Naive thymus-derived CD4-positive, alpha-beta T cell (primary cell): ENCODE measurements around the gene PPME1. TPM values are rescaled to one million over a fixed set of nuclear protein-coding genes. Genes with fewer than 3 reads are reported as not detected.
A peak's percentile ranks its signal among the peaks of the same experiment; 100 is the strongest.

Experiments used
- ATAC-seq: fragments of 150-1000 bp; cut with Tn5 transposase; 2 replicates; pipeline ENCODE4 v1.10.0; 2021; ENCODE audit warnings: mild to moderate bottlenecking, moderate library complexity
- CTCF ChIA-PET: fragments of 350-600 bp; sonication (Branson Sonifier 250); formaldehyde crosslinking; loops from one replicate; lab custom pipeline; 2021; ENCODE audit warnings: antibody characterized with exemption; lab: Charles Lee
- POLR2A ChIA-PET: fragments of 350-600 bp; sonication (Branson Sonifier 250); formaldehyde crosslinking; loops from one replicate; lab custom pipeline; 2021; ENCODE audit warnings: antibody characterized with exemption, inconsistent platforms; lab: Charles Lee
- DNase-seq, 9 donors: peaks; one replicate each; pipeline versions ENCODE4 v3.0.0 to v3.0.0-alpha.2; 2020 to 2022; ENCODE audit warnings: mixed read lengths in 1 of 9
- H3K27ac ChIP-seq: one replicate; pipeline ENCODE4 v1.7.0; 2013; ENCODE audit warnings: mild to moderate bottlenecking, low read depth, low read length, moderate library complexity
- H3K27me3 ChIP-seq, 2 donors: one replicate each; pipeline ENCODE4 v1.7.0; 2013; ENCODE audit warnings: low read length in 2 of 2, mild to moderate bottlenecking in 2 of 2, moderate library complexity in 2 of 2; ENCODE audit not compliant: control insufficient read depth in 2 of 2, insufficient read depth in 2 of 2
- H3K36me3 ChIP-seq, 3 experiments: 1 replicate in 2 of 3; 2 replicates in 1 of 3; pipeline ENCODE4 v1.7.0; 2013; ENCODE audit warnings: low read length in 3 of 3, mild to moderate bottlenecking in 3 of 3, moderate library complexity in 1 of 3; ENCODE audit not compliant: insufficient read depth in 3 of 3, control insufficient read depth in 2 of 3
- H3K4me1 ChIP-seq, 2 donors: one replicate each; pipeline ENCODE4 v1.7.0; 2013; ENCODE audit warnings: low read length in 2 of 2, mild to moderate bottlenecking in 2 of 2, moderate library complexity in 1 of 2; ENCODE audit not compliant: control insufficient read depth in 2 of 2, insufficient read depth in 2 of 2
- H3K4me3 ChIP-seq: 2 replicates; pipeline ENCODE4 v1.7.0; 2013; ENCODE audit warnings: mild to moderate bottlenecking, low read length
- H3K9me3 ChIP-seq, 3 experiments: 1 replicate in 2 of 3; 2 replicates in 1 of 3; pipeline ENCODE4 v1.7.0; 2013; ENCODE audit warnings: low read length in 3 of 3; ENCODE audit not compliant: control insufficient read depth in 2 of 3
- H3K27ac Mint-ChIP-seq, 9 donors: one replicate each; pipeline ENCODE4 v1.8.0; 2020 to 2022; ENCODE audit warnings: mixed read lengths in 9 of 9, mild to moderate bottlenecking in 8 of 9, moderate library complexity in 5 of 9, inconsistent platforms in 2 of 9
- H3K27me3 Mint-ChIP-seq, 5 donors: one replicate each; pipeline ENCODE4 v1.8.0; 2021 to 2022; ENCODE audit warnings: mixed read lengths in 5 of 5, mild to moderate bottlenecking in 1 of 5
- H3K36me3 Mint-ChIP-seq, 5 donors: one replicate each; pipeline ENCODE4 v1.8.0; 2020 to 2022; ENCODE audit warnings: mixed read lengths in 5 of 5, mild to moderate bottlenecking in 3 of 5, inconsistent platforms in 1 of 5
- H3K4me1 Mint-ChIP-seq, 7 donors: one replicate each; pipeline ENCODE4 v1.8.0; 2020 to 2022; ENCODE audit warnings: mixed read lengths in 7 of 7, mild to moderate bottlenecking in 3 of 7, inconsistent platforms in 1 of 7
- H3K4me3 Mint-ChIP-seq, 10 donors: one replicate each; pipeline ENCODE4 v1.8.0; 2020 to 2022; ENCODE audit warnings: mild to moderate bottlenecking in 10 of 10, mixed read lengths in 10 of 10, moderate library complexity in 6 of 10, inconsistent platforms in 2 of 10
- H3K9me3 Mint-ChIP-seq, 11 donors: one replicate each; pipeline ENCODE4 v1.8.0; 2020 to 2022; ENCODE audit warnings: mixed read lengths in 11 of 11, mild to moderate bottlenecking in 4 of 11, inconsistent platforms in 1 of 11, moderate library complexity in 1 of 11
- intact Hi-C, 2 donors: fragments of 100-400 bp; cut with micrococcal nuclease; formaldehyde crosslinking; loops; one replicate each; pipeline ENCODE4 v1.15.1; 2023
- polyA plus RNA-seq, 2 donors: library from polyadenylated mRNA; unstranded; fragments of 300-500 nt; fragmentation: Illumina TruSeq; gene quantifications; one replicate each; pipeline ENCODE4 v1.2.3, GENCODE V29; 2021
- total RNA-seq, 6 experiments: library from RNA in 5 of 6; stranded (reverse) in 5 of 6; gene quantifications; 1 replicate in 5 of 6; 2 replicates in 1 of 6; pipeline ENCODE4 v1.2.3 and lab custom pipeline; 2021 to 2026

The PPME1 gene
- total and polyA plus RNA-seq, 7 experiments from 2014 or later, result 14.6 to 41.7 (median 20.2) TPM

- Histone ChIP-seq H3K4me1 (no peaks in the 10 kb centered on the region), H3K27ac (no peak overlapping the region), H3K4me3 (no peak overlapping the region), H3K27me3 (no peaks in the 10 kb centered on the region), H3K36me3 (peaks cover 0 to 7% (median 0%) of the 10 kb centered on the region in 3 experiments), H3K9me3 (no peaks in the 10 kb centered on the region)
- Mint-ChIP-seq H3K36me3 (peaks cover 5 to 55% (median 34%) of the 10 kb centered on the region in 5 donors), H3K9me3 (peaks cover 0 to 2% (median 0%) of the 10 kb centered on the region in 11 donors), H3K4me3 (no peak overlapping the region), H3K4me1 (peaks cover 0 to 21% (median 13%) of the 10 kb centered on the region in 7 donors), H3K27ac (no peak overlapping the region), H3K27me3 (no peaks in the 10 kb centered on the region)
- ChIA-PET POLR2A (no interaction called here), CTCF (no interaction called here)
- intact Hi-C loops, result no loop called here
- ATAC-seq, result no peak
- no peak for DNase-seq
Observed at GRCh38 chr11:74154620-74155281, 16.3 kb upstream of the PPME1 start.

- Histone ChIP-seq H3K36me3 (peaks cover 0 to 7% (median 0%) of the 10 kb centered on the region in 3 experiments), H3K9me3 (no peaks in the 10 kb centered on the region), H3K27me3 (no peaks in the 10 kb centered on the region), H3K27ac (no peak overlapping the region), H3K4me3 (no peak overlapping the region), H3K4me1 (no peaks in the 10 kb centered on the region)
- intact Hi-C loops, result no loop called here
- Mint-ChIP-seq H3K4me1 (peaks cover 5 to 36% (median 24%) of the 10 kb centered on the region in 7 donors), H3K4me3 (no peak overlapping the region), H3K27ac (no peak overlapping the region), H3K9me3 (peaks cover 0 to 2% (median 0%) of the 10 kb centered on the region in 11 donors), H3K27me3 (no peaks in the 10 kb centered on the region), H3K36me3 (peaks cover 15 to 65% (median 42%) of the 10 kb centered on the region in 5 donors)
- ChIA-PET POLR2A (interaction anchor here (0.7 kb wide), 1 partner anchor 13 kb away, joined by 3 read pairs; no protein-coding TSS in a partner anchor), CTCF (no interaction called here)
- no peak for DNase-seq
- ATAC-seq, result no peak
Observed at GRCh38 chr11:74157169-74157568, 13.9 kb upstream of the PPME1 start.

GRCh38 chr11:74159642-74160041 lies 11.4 kb upstream of the PPME1 start:
- Histone ChIP-seq H3K36me3 (peaks cover 0 to 18% (median 0%) of the 10 kb centered on the region in 3 experiments), H3K9me3 (no peaks in the 10 kb centered on the region), H3K27ac (no peak overlapping the region), H3K4me1 (no peaks in the 10 kb centered on the region), H3K4me3 (no peak overlapping the region), H3K27me3 (no peaks in the 10 kb centered on the region)
- no peak overlapping the region for H3K4me3 Mint-ChIP-seq
- H3K27ac Mint-ChIP-seq, result no peak overlapping the region
- DNase-seq (no peak), ATAC-seq (no peak)
- ChIA-PET POLR2A (interaction anchor here (0.7 kb wide), 1 partner anchor 50 kb away, joined by 3 read pairs; no protein-coding TSS in a partner anchor), CTCF (no interaction called here)
- H3K4me1 Mint-ChIP-seq, result peaks cover 7 to 49% (median 27%) of the 10 kb centered on the region in 7 donors
- H3K9me3 Mint-ChIP-seq, result no peaks in the 10 kb centered on the region
- intact Hi-C loops, result no loop called here
- peaks cover 15 to 55% (median 29%) of the 10 kb centered on the region in 5 donors for H3K36me3 Mint-ChIP-seq
- H3K27me3 Mint-ChIP-seq, result no peaks in the 10 kb centered on the region

GRCh38 chr11:74162681-74163467 lies 8.2 kb upstream of the PPME1 start:
- ChIA-PET POLR2A (interaction anchor here (0.7 kb wide), 1 partner anchor 167 kb away, joined by 3 read pairs; no protein-coding TSS in a partner anchor), CTCF (no interaction called here)
- ATAC-seq (no peak), DNase-seq (no peak)
- Mint-ChIP-seq H3K27ac (peak overlapping the region in 1 of 9 donors; percentile 41), H3K4me1 (peaks cover 11 to 49% (median 28%) of the 10 kb centered on the region in 7 donors), H3K9me3 (no peaks in the 10 kb centered on the region), H3K4me3 (no peak overlapping the region), H3K27me3 (no peaks in the 10 kb centered on the region), H3K36me3 (peaks cover 11 to 52% (median 35%) of the 10 kb centered on the region in 5 donors)
- H3K27me3 ChIP-seq, result no peaks in the 10 kb centered on the region
- H3K4me1 ChIP-seq, result peaks cover 0 to 1% of the 10 kb centered on the region in 2 donors
- peaks cover 0 to 30% (median 0%) of the 10 kb centered on the region in 3 experiments for H3K36me3 ChIP-seq
- H3K4me3 ChIP-seq, result no peak overlapping the region
- no peaks in the 10 kb centered on the region for H3K9me3 ChIP-seq
- intact Hi-C loops, result no loop called here
- H3K27ac ChIP-seq, result no peak overlapping the region

- intact Hi-C loops, result no loop called here
- Histone ChIP-seq H3K27ac (no peak overlapping the region), H3K36me3 (peaks cover 0 to 31% (median 0%) of the 10 kb centered on the region in 3 experiments), H3K9me3 (no peaks in the 10 kb centered on the region), H3K27me3 (no peaks in the 10 kb centered on the region), H3K4me1 (peaks cover 30 to 32% of the 10 kb centered on the region in 2 donors), H3K4me3 (no peak overlapping the region)
- H3K36me3 Mint-ChIP-seq, result peaks cover 0 to 26% (median 13%) of the 10 kb centered on the region in 5 donors
- H3K4me3 Mint-ChIP-seq, result peak overlapping the region in 6 of 10 donors; percentile 4 to 56 (median 38)
- no peaks in the 10 kb centered on the region for H3K27me3 Mint-ChIP-seq
- DNase-seq (no peak), ATAC-seq (no peak)
- peaks cover 5 to 25% (median 14%) of the 10 kb centered on the region in 7 donors for H3K4me1 Mint-ChIP-seq
- peak overlapping the region in 1 of 9 donors; percentile 2 for H3K27ac Mint-ChIP-seq
- H3K9me3 Mint-ChIP-seq, result no peaks in the 10 kb centered on the region
- ChIA-PET CTCF (no interaction called here), POLR2A (no interaction called here)
Observed at GRCh38 chr11:74168838-74169237, 2.3 kb upstream of the PPME1 start.

GRCh38 chr11:74169738-74170458 lies 1.2 kb upstream of the PPME1 start:
- Mint-ChIP-seq H3K27me3 (no peaks in the 10 kb centered on the region), H3K9me3 (no peaks in the 10 kb centered on the region), H3K36me3 (peaks cover 0 to 26% (median 20%) of the 10 kb centered on the region in 5 donors), H3K27ac (no peak overlapping the region), H3K4me3 (no peak overlapping the region), H3K4me1 (peaks cover 6 to 31% (median 18%) of the 10 kb centered on the region in 7 donors)
- CTCF ChIA-PET, result interaction anchor here (1.0 kb wide), 1 partner anchor 86 kb away, joined by 3 read pairs; no protein-coding TSS in a partner anchor
- POLR2A ChIA-PET, result interaction anchor here (0.6 to 1.7 kb wide), 9 partner anchors 8 to 1946 kb away, joined by 3 to 4 read pairs (median 3); no protein-coding TSS in a partner anchor
- DNase-seq, result no peak
- Histone ChIP-seq H3K36me3 (peaks cover 0 to 21% (median 0%) of the 10 kb centered on the region in 3 experiments), H3K4me1 (peaks cover 30 to 32% of the 10 kb centered on the region in 2 donors), H3K27ac (peak overlapping the region; percentile 76), H3K9me3 (no peaks in the 10 kb centered on the region), H3K4me3 (peak overlapping the region; percentile 73), H3K27me3 (no peaks in the 10 kb centered on the region)
- ATAC-seq, result no peak
- intact Hi-C loops, result loop anchor here (2.0 to 10.0 kb wide), 9 partner anchors 195 to 1735 kb away; partner anchors contain the start of genes ATG16L2 (in 1 of the 2), CLPB (in 1 of the 2), MRPL48 (in 1 of the 2) and NEU3 (in 1 of the 2)
